PC-9 (cell line): ENCODE results near the gene TGFBR3. TPM values are rescaled to one million over a fixed set of nuclear protein-coding genes. Genes with fewer than 3 reads are reported as not detected.

Source experiments
- BruUV-seq: library from RNA; stranded (reverse); fragments of 400-500 nt; replicated peaks from 2 replicates; lab custom pipeline; 2021; lab: Mats Ljungman, UMichigan
- CTCF ChIA-PET: fragments of 300-600 bp; sonication (Branson Sonifier 250); formaldehyde crosslinking; loops from one replicate; lab custom pipeline; 2022; ENCODE audit warnings: antibody characterized with exemption; lab: Charles Lee
- POLR2A ChIA-PET: fragments of 300-600 bp; sonication (Branson Sonifier 250); formaldehyde crosslinking; loops from one replicate; lab custom pipeline; 2022; ENCODE audit warnings: antibody characterized with exemption; ENCODE audit not compliant: unreplicated experiment; lab: Charles Lee
- DNase-seq, 2 experiments: peaks; one replicate each; pipeline versions ENCODE4 v3.0.0 to v3.0.0-alpha.2; 2015 to 2022; ENCODE audit warnings: mixed read lengths in 1 of 2
- H2AFZ ChIP-seq: fragments of 200-600 bp; sonication (generic); 2 replicates; pipeline ENCODE4 v1.8.1; 2017; ENCODE audit warnings: antibody characterized with exemption
- H3F3A ChIP-seq: fragments of 200-600 bp; sonication (generic); 2 replicates; pipeline ENCODE4 v1.8.1; 2017; ENCODE audit warnings: antibody characterized with exemption, mild to moderate bottlenecking, low read depth; ENCODE audit not compliant: insufficient read depth
- H3K27ac ChIP-seq: fragments of 200-600 bp; sonication (generic); 2 replicates; pipeline ENCODE4 v1.6.1; 2016; ENCODE audit warnings: mixed run types
- H3K27me3 ChIP-seq: fragments of 200-600 bp; sonication (generic); 2 replicates; pipeline ENCODE4 v1.6.1; 2016; ENCODE audit warnings: low read depth, mixed run types; ENCODE audit not compliant: insufficient read depth
- H3K36me3 ChIP-seq: fragments of 200-600 bp; sonication (generic); 2 replicates; pipeline ENCODE4 v1.6.1; 2016; ENCODE audit warnings: low read depth, mixed run types
- H3K4me1 ChIP-seq: fragments of 200-600 bp; sonication (generic); replicated peaks from 2 replicates; pipeline ENCODE4 v1.6.1; 2016; ENCODE audit warnings: mixed run types; ENCODE audit not compliant: insufficient read depth
- H3K4me2 ChIP-seq: fragments of 200-600 bp; sonication (generic); 2 replicates; pipeline ENCODE4 v1.6.1; 2017; ENCODE audit warnings: mixed run types
- H3K4me3 ChIP-seq: fragments of 200-600 bp; sonication (generic); 2 replicates; pipeline ENCODE4 v1.6.1; 2016; ENCODE audit warnings: mixed run types
- H3K79me2 ChIP-seq: fragments of 200-600 bp; sonication (generic); 2 replicates; pipeline ENCODE4 v1.6.1; 2017; ENCODE audit warnings: low read depth, mixed run types
- H3K9me2 ChIP-seq: fragments of 200-600 bp; sonication (generic); 2 replicates; pipeline ENCODE4 v1.8.1; 2017; ENCODE audit warnings: mild to moderate bottlenecking; ENCODE audit not compliant: insufficient read depth
- H3K9me3 ChIP-seq: fragments of 200-600 bp; sonication (generic); 2 replicates; pipeline ENCODE4 v1.8.1; 2016; ENCODE audit warnings: low read depth; ENCODE audit not compliant: insufficient read depth
- H4K20me1 ChIP-seq: fragments of 200-600 bp; sonication (generic); 2 replicates; pipeline ENCODE4 v1.8.1; 2017; ENCODE audit not compliant: insufficient read depth
- CTCF ChIP-seq: fragments of 200-600 bp; sonication (generic); conservative IDR thresholded peaks from 2 replicates; pipeline ENCODE4 v1.6.1; 2017; ENCODE audit warnings: mixed run types, antibody characterized with exemption, mild to moderate bottlenecking, moderate library complexity
- EZH2 ChIP-seq: fragments of 200-600 bp; sonication (generic); IDR thresholded peaks from 2 replicates; pipeline ENCODE4 v1.8.0; 2017; ENCODE audit warnings: antibody characterized with exemption, low read depth
- intact Hi-C: fragments of 100-400 bp; cut with micrococcal nuclease; formaldehyde crosslinking; loops from one replicate; pipeline ENCODE4 v1.10.0; 2022; ENCODE audit not compliant: unreplicated experiment
- total RNA-seq: library from RNA; stranded (reverse); gene quantifications from 2 replicates; pipeline ENCODE4 v1.2.3, GENCODE V29; 2021

Gene TGFBR3
- total RNA-seq, 1 experiment from 2014 or later = 1.6 TPM

- H3K9me3 ChIP-seq = no peaks in the 10 kb centered on the region
- no peak overlapping the region for H3K27ac ChIP-seq
- H3K4me2 ChIP-seq = no peak overlapping the region
- intact Hi-C loops = no loop called here
- H3K9me2 ChIP-seq = no peaks in the 10 kb centered on the region
- no peaks in the 10 kb centered on the region for H4K20me1 ChIP-seq
- TF ChIP-seq CTCF (no peak), EZH2 (no peak)
- no peak for DNase-seq
- H3F3A ChIP-seq = peaks cover 38% of the 10 kb centered on the region; the same call in 1 of the 2 replicates
- ChIA-PET CTCF (no interaction called here), POLR2A (no interaction called here)
- no peak overlapping the region; the same call in 1 of the 2 replicates for H2AFZ ChIP-seq
- no peak overlapping the region for H3K4me3 ChIP-seq
- no TSS peak for BruUV-seq
- peaks cover 63% of the 10 kb centered on the region for H3K4me1 ChIP-seq
- no peaks in the 10 kb centered on the region for H3K36me3 ChIP-seq
- no peaks in the 10 kb centered on the region for H3K27me3 ChIP-seq
- H3K79me2 ChIP-seq = peaks cover 60% of the 10 kb centered on the region
These were observed 9.0 kb downstream of the TGFBR3 start for GRCh38 chr1:91876781-91877573.

GRCh38 chr1:91876040-91876470 lies 9.9 kb downstream of the TGFBR3 start:
- no peaks in the 10 kb centered on the region for H3K36me3 ChIP-seq
- H2AFZ ChIP-seq = no peak overlapping the region; the same call in 1 of the 2 replicates
- no peaks in the 10 kb centered on the region for H3K9me2 ChIP-seq
- no peak overlapping the region for H3K27ac ChIP-seq
- BruUV-seq = no TSS peak
- peaks cover 47% of the 10 kb centered on the region; the same call in 1 of the 2 replicates for H3F3A ChIP-seq
- no peak for TF ChIP-seq CTCF
- TF ChIP-seq EZH2 = no peak
- H3K4me3 ChIP-seq = no peak overlapping the region
- POLR2A ChIA-PET = no interaction called here
- H3K4me1 ChIP-seq = peaks cover 72% of the 10 kb centered on the region
- CTCF ChIA-PET = no interaction called here
- no peak for DNase-seq
- H3K27me3 ChIP-seq = no peaks in the 10 kb centered on the region
- peaks cover 59% of the 10 kb centered on the region for H3K79me2 ChIP-seq
- no peak overlapping the region for H3K4me2 ChIP-seq
- H3K9me3 ChIP-seq = no peaks in the 10 kb centered on the region
- H4K20me1 ChIP-seq = no peaks in the 10 kb centered on the region
- intact Hi-C loops = no loop called here

- POLR2A ChIA-PET = no interaction called here
- Histone ChIP-seq H3K4me2 (no peak overlapping the region), H3K9me3 (no peaks in the 10 kb centered on the region), H3K4me3 (no peak overlapping the region), H3K4me1 (peaks cover 73% of the 10 kb centered on the region), H3K79me2 (peaks cover 69% of the 10 kb centered on the region), H4K20me1 (no peaks in the 10 kb centered on the region), H3K9me2 (no peaks in the 10 kb centered on the region), H3K36me3 (no peaks in the 10 kb centered on the region), H3K27me3 (no peaks in the 10 kb centered on the region), H3F3A (peaks cover 48% of the 10 kb centered on the region; the same call in 1 of the 2 replicates), H2AFZ (no peak overlapping the region), H3K27ac (no peak overlapping the region)
- no TSS peak for BruUV-seq
- intact Hi-C loops = no loop called here
- CTCF ChIA-PET = no interaction called here
- DNase-seq = no peak
- TF ChIP-seq CTCF (no peak), EZH2 (no peak)
These were observed 11.8 kb downstream of the TGFBR3 start for GRCh38 chr1:91874167-91874566.
